Caco-2 (cell line): ENCODE data around the gene SNHG17. TPM values are rescaled to one million over a fixed set of nuclear protein-coding genes. Genes with fewer than 3 reads are reported as not detected.

Experiments used
- BruUV-seq: library from RNA; stranded (reverse); fragments of 400-500 nt; replicated peaks from 2 replicates; lab custom pipeline; 2021; lab: Mats Ljungman, UMichigan
- CTCF ChIA-PET: fragments of 300-600 bp; sonication (Branson Sonifier 250); formaldehyde crosslinking; loops from one replicate; lab custom pipeline; 2022; ENCODE audit warnings: antibody characterized with exemption; lab: Charles Lee
- POLR2A ChIA-PET: fragments of 300-600 bp; sonication (Branson Sonifier 250); formaldehyde crosslinking; loops from one replicate; lab custom pipeline; 2022; ENCODE audit warnings: antibody characterized with exemption; lab: Charles Lee
- DNase-seq, 2 experiments: peaks; one replicate each; pipeline versions ENCODE4 v3.0.0 to v3.0.0-alpha.2; 2020 to 2022
- H3K27me3 ChIP-seq: replicated peaks from 2 replicates; pipeline ENCODE4 v1.6.0; 2011; ENCODE audit warnings: low read length; ENCODE audit not compliant: control insufficient read depth, insufficient read depth
- H3K36me3 ChIP-seq: 2 replicates; pipeline ENCODE4 v1.5.1; 2011; ENCODE audit warnings: low read length; ENCODE audit not compliant: control insufficient read depth, insufficient read depth
- H3K4me1 ChIP-seq: fragments of 250-450 bp; sonication (Bioruptor Pico); 2 replicates; pipeline ENCODE4 v1.5.1; 2020; ENCODE audit warnings: mild to moderate bottlenecking
- H3K4me3 ChIP-seq: 2 replicates; pipeline ENCODE4 v1.5.1; 2011; ENCODE audit warnings: low read depth, mild to moderate bottlenecking, control low read depth, low read length
- H3K9me3 ChIP-seq: fragments of 250-450 bp; sonication (Bioruptor Pico); 2 replicates; pipeline ENCODE4 v1.5.1; 2020; ENCODE audit warnings: mild to moderate bottlenecking, moderate library complexity
- H3K27ac Mint-ChIP-seq: one replicate; pipeline ENCODE4 v1.8.0; 2022; ENCODE audit warnings: mixed read lengths; ENCODE audit not compliant: unreplicated experiment
- H3K27me3 Mint-ChIP-seq: one replicate; pipeline ENCODE4 v1.8.0; 2022; ENCODE audit warnings: mixed read lengths; ENCODE audit not compliant: insufficient read depth, unreplicated experiment
- H3K36me3 Mint-ChIP-seq: one replicate; pipeline ENCODE4 v1.8.0; 2022; ENCODE audit warnings: mild to moderate bottlenecking, mixed read lengths; ENCODE audit not compliant: insufficient read depth, unreplicated experiment
- H3K4me1 Mint-ChIP-seq: one replicate; pipeline ENCODE4 v1.8.0; 2022; ENCODE audit warnings: low read depth, mixed read lengths; ENCODE audit not compliant: unreplicated experiment
- H3K4me3 Mint-ChIP-seq: one replicate; pipeline ENCODE4 v1.8.0; 2022; ENCODE audit warnings: mild to moderate bottlenecking, moderate library complexity, mixed read lengths; ENCODE audit not compliant: unreplicated experiment
- H3K9me3 Mint-ChIP-seq: one replicate; pipeline ENCODE4 v1.8.0; 2022; ENCODE audit warnings: mixed read lengths; ENCODE audit not compliant: unreplicated experiment
- intact Hi-C: fragments of 100-400 bp; cut with micrococcal nuclease; formaldehyde crosslinking; loops from one replicate; pipeline ENCODE4 v1.10.0; 2022; ENCODE audit not compliant: unreplicated experiment
- total RNA-seq: library from RNA; stranded (reverse); gene quantifications from 2 replicates; pipeline ENCODE4 v1.2.3, GENCODE V29; 2022
- TF ChIP-seq, protein P1 (sequence below), 2 experiments: fragments of 200-600 bp in 1 of 2; IDR thresholded peaks; 1 replicate in 1 of 2; 2 replicates in 1 of 2; pipeline versions ENCODE4 v1.5.1 to v1.8.0; 2011 to 2022; ENCODE audit warnings: antibody characterized with exemption in 1 of 2, control low read depth in 1 of 2, inconsistent platforms in 1 of 2, low read depth in 1 of 2, low read length in 1 of 2, mild to moderate bottlenecking in 1 of 2, moderate library complexity in 1 of 2; ENCODE audit not compliant: insufficient read depth in 1 of 2, severe bottlenecking in 1 of 2, unreplicated experiment in 1 of 2

SNHG17 gene
- total RNA-seq, 1 experiment from 2014 or later, result 362 TPM

DNA sequence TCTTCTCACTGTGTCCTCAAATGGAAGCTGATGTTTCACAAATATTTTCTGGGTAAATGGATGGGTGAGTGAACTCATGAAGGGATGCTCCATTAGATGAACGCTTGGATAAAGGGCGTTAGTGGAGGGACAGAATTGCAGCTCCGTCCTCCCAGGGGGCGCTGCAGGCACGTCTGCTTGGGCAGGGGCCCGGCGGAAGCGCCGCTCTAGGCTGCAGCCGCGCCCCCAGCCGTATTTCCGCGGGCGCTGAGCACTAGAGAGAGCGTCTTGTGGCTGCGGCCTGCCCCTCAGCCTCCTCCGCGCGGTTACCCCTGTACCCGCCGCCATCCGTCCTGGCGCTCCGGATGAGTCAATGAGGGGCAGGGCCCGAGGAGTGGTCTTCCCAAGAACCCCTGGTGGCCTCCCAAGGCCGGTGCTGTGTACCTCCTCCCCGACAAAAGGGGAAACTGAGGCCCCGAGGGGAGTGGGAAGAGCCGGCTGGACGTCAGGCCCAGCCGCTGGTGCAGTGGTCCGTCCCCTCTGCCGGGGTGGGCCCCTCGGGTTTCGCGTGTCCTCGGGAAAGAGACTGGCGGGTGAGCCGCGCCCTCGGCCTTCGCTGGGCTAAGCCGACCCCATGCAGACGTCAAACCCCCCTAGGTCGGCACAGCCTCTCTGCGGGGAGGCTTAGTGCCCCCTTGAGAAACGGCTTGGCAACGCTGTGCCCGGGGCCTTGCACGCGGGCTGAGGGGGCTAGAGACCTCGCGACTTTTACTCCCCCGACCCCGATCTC is 11.5 kb upstream of the SNHG17 start:
- Histone ChIP-seq H3K27me3 (no peaks in the 10 kb centered on the region), H3K36me3 (no peaks in the 10 kb centered on the region; the same call in 1 of the 2 replicates), H3K4me1 (peaks cover 14% of the 10 kb centered on the region), H3K9me3 (no peaks in the 10 kb centered on the region), H3K4me3 (peak overlapping the region; percentile 70)
- Mint-ChIP-seq H3K36me3 (peaks cover 27% of the 10 kb centered on the region), H3K4me3 (peak overlapping the region; percentile 81), H3K4me1 (peaks cover 19% of the 10 kb centered on the region), H3K27me3 (peaks cover 6% of the 10 kb centered on the region), H3K27ac (peak overlapping the region; percentile 63), H3K9me3 (no peaks in the 10 kb centered on the region)
- TSS peak; percentile 52 for BruUV-seq
- CTCF ChIA-PET, result interaction anchor here (0.5 to 3.8 kb wide), 17 partner anchors 9 to 356 kb away, joined by 3 to 91 read pairs (median 4); partner anchors contain the start of genes RALGAPB and SNHG17
- DNase-seq, result peak; percentile 96 to 100
- TF ChIP-seq, protein P1, sequence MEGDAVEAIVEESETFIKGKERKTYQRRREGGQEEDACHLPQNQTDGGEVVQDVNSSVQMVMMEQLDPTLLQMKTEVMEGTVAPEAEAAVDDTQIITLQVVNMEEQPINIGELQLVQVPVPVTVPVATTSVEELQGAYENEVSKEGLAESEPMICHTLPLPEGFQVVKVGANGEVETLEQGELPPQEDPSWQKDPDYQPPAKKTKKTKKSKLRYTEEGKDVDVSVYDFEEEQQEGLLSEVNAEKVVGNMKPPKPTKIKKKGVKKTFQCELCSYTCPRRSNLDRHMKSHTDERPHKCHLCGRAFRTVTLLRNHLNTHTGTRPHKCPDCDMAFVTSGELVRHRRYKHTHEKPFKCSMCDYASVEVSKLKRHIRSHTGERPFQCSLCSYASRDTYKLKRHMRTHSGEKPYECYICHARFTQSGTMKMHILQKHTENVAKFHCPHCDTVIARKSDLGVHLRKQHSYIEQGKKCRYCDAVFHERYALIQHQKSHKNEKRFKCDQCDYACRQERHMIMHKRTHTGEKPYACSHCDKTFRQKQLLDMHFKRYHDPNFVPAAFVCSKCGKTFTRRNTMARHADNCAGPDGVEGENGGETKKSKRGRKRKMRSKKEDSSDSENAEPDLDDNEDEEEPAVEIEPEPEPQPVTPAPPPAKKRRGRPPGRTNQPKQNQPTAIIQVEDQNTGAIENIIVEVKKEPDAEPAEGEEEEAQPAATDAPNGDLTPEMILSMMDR (IDR thresholded peaks at IDR 0.05; ENCODE audit: insufficient read depth in 1 of 2, low read depth in 1 of 2, low read length in 1 of 2, severe bottlenecking in 1 of 2, unreplicated experiment in 1 of 2), result peak; percentile 99 to 100
- POLR2A ChIA-PET, result interaction anchor here (0.5 to 3.6 kb wide), 7 partner anchors 9 to 1238 kb away, joined by 3 to 101 read pairs (median 3); partner anchors contain the start of genes RALGAPB and SNHG17
- intact Hi-C loops, result loop anchor here (1.0 kb wide), 2 partner anchors 11 to 26 kb away; partner anchors contain the start of genes RALGAPB and SNHG17

DNA sequence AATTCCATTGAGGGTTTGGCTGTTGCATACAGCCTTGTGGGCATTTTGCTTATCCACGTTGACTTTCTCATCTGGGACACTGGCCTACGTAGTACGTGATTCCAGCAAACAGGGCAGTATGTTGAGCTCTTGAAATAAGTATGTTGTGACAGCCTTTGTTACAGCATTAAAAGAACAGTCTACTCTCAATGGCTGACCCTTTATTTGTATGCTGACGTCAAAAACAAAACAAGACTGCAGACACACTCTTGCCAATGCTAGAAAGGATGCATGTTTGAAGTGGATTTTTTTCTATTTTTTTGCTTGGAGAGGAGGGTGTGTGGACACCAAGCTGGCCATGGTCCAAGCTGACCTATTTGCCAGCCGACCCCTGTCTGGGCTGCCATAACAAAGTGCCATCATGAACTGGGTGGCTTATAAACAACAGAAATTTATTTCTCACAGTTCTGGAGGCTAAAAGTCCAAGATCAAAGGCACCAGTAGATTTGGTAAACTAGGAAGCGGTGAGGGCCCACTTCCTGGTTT is 10.8 kb upstream of the SNHG17 start:
- intact Hi-C loops, result loop anchor here (1.0 kb wide), 2 partner anchors 11 to 26 kb away; partner anchors contain the start of genes RALGAPB and SNHG17
- no TSS peak for BruUV-seq
- CTCF ChIA-PET, result interaction anchor here (0.5 to 3.8 kb wide), 16 partner anchors 8 to 355 kb away, joined by 3 to 91 read pairs (median 4); partner anchors contain the start of genes RALGAPB and SNHG17
- peak overlapping the region; percentile 70 for H3K4me3 ChIP-seq
- Mint-ChIP-seq H3K4me1 (peaks cover 19% of the 10 kb centered on the region), H3K4me3 (peak overlapping the region; percentile 81), H3K36me3 (peaks cover 23% of the 10 kb centered on the region), H3K27ac (peak overlapping the region; percentile 63), H3K27me3 (peaks cover 6% of the 10 kb centered on the region), H3K9me3 (no peaks in the 10 kb centered on the region)
- H3K27me3 ChIP-seq, result no peaks in the 10 kb centered on the region
- peaks cover 14% of the 10 kb centered on the region for H3K4me1 ChIP-seq
- POLR2A ChIA-PET, result interaction anchor here (0.5 to 3.6 kb wide), 7 partner anchors 8 to 1237 kb away, joined by 3 to 101 read pairs (median 3); partner anchors contain the start of genes RALGAPB and SNHG17
- H3K9me3 ChIP-seq, result no peaks in the 10 kb centered on the region
- TF ChIP-seq, protein P1 (IDR thresholded peaks at IDR 0.05; ENCODE audit: insufficient read depth in 1 of 2, low read depth in 1 of 2, low read length in 1 of 2, severe bottlenecking in 1 of 2, unreplicated experiment in 1 of 2), result no peak
- DNase-seq, result no peak
- H3K36me3 ChIP-seq, result no peaks in the 10 kb centered on the region; the same call in 1 of the 2 replicates

DNA sequence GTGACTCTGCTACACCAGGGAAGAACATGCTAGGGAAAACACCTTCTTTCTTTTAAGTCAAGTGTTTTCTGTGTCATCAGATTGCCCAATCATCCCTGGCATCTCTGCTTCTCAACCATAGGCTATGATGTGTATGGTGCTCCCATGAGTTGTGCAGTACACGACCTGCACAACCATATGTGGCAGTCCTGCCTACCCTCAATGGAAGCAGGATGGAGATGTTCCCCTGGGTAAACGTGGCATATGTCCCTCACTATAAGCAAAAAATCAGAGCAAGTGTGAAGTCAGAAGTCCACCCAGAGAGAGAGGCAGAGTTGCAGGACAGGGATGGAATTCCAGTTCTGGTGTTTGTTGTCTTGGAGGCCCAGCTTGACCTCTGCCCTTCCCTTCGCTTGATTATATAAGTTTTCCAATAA is 10.3 kb upstream of the SNHG17 start:
- no TSS peak for BruUV-seq
- no peak for DNase-seq
- peak overlapping the region; percentile 31 for H3K4me3 Mint-ChIP-seq
- peaks cover 19% of the 10 kb centered on the region for H3K4me1 Mint-ChIP-seq
- TF ChIP-seq, protein P1 (IDR thresholded peaks at IDR 0.05; ENCODE audit: insufficient read depth in 1 of 2, low read depth in 1 of 2, low read length in 1 of 2, severe bottlenecking in 1 of 2, unreplicated experiment in 1 of 2), result no peak
- peaks cover 14% of the 10 kb centered on the region for H3K4me1 ChIP-seq
- H3K27me3 ChIP-seq, result no peaks in the 10 kb centered on the region
- ChIA-PET POLR2A (interaction anchor here (1.1 to 3.6 kb wide), 2 partner anchors 8 to 27 kb away, joined by 7 to 56 read pairs; partner anchors contain the start of gene RALGAPB), CTCF (interaction anchor here (1.1 to 3.8 kb wide), 4 partner anchors 11 to 28 kb away, joined by 4 to 91 read pairs (median 40); partner anchors contain the start of genes RALGAPB and SNHG17)
- H3K27ac Mint-ChIP-seq, result no peak overlapping the region
- H3K27me3 Mint-ChIP-seq, result peaks cover 6% of the 10 kb centered on the region
- no peaks in the 10 kb centered on the region for H3K9me3 Mint-ChIP-seq
- no peaks in the 10 kb centered on the region; the same call in 1 of the 2 replicates for H3K36me3 ChIP-seq
- H3K9me3 ChIP-seq, result no peaks in the 10 kb centered on the region
- intact Hi-C loops, result no loop called here
- H3K36me3 Mint-ChIP-seq, result peaks cover 18% of the 10 kb centered on the region
- H3K4me3 ChIP-seq, result no peak overlapping the region
